Cerebellar cortex (tissue), 1 donor: ENCODE data around the gene CLK4.

Source experiments
- DNase-seq: peaks from one replicate; pipeline ENCODE4 v3.0.0-alpha.2; 2015; ENCODE audit warnings: low spot score

The CLK4 gene

DNA sequence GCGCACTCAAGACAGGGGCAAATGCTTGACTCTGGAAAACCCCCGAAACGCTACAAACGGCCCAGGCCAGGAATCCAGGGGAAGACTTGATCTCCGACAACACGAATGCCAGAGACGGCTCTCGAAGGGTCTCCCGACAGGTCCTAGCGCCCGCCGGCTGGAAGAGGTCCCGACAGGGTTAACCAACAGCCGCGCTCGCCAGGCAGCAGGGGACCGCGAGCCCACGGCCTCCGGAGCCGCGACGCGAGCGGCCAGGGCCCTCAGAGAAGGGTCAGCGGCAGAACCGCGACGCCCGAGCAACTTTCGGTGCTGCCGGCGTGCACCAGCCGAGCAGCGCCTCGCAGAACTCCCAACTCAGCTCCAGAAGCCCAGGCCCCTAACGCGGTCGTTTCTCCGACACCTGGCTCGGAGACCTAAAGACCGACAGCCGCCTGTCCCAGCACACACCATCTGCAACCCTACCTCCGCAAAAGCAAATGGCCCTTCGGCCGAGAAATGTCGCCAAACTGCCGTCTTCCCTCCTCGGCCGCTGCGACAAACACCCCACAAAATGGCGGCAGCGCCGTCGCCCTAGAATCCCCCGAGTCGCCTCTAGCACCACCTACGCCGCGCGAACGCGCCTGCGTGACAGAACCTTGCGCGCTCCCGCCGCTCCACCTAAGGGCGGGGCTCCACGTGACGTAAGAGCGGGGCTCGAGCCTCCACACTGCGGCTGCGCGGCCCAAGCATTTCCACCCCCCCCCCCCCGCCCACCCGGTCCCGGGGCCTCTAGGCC, at the start of gene CLK4:
CLK4 (minus strand) TSS at position 567 of the 775 bp plus-strand sequence. CDS start 3,634 bp downstream, outside the sequence.
- DNase-seq = peak; percentile 93

DNA sequence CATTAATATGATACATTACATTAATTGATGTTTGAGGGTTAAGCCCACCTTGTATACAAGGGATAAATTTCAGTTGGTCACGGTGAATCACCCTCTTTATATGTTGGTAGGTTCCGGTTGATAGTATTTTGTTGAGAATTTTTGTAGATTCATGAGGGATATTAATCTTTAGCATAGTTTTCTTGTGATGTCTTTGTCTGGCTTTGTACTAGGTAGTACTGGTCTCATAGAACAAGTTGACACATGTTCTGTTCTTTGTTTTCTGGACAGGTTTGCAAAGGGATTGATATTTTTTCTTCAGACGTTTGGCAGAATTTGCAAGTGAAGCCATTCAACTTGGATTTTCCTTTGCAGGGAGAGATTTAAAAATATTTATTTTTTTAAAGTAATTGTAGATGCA, 49.1 kb upstream of the CLK4 start:
- no peak for DNase-seq

DNA sequence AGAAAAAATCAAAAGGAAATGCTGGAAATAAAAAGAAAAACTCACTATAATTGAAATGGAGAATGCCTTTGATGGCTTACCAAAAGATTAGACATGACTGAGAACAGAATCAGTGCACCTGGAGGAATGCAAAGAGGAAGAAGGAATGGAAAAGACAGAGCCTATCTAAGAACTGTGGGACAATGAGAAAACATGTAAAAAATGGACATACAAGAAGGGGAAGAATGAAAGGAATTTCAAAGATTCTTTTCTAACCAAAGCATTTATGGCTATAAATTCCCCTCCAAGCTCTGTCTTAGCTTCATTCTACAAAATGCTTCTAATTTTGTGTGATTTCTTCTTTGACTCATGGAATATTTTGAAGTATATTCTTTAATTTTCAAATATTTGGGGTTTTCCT, 47.5 kb upstream of the CLK4 start:
- no peak for DNase-seq

DNA sequence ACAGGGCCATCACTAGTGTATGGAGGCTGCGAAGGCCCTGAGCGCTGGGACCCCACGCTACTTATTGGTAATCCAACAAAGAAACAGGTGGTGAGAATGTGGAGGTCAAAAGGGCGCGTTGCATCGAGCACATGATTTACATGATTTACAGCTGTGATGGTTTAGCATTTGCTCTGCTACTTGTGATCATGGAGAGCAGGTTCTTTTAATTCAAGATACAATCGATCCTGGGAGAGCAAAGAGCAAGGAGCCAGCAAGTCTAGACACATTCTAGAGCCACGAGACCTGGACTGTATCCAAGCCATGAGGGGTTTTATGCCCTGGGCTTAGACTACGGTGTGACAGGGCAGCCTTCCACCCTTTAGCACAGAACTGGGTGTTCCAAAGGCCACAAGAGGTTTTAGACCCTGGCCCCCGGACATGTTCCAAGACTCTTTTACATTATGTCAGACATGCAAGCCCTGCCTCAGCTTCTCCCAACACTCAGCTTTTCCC, 47.0 kb upstream of the CLK4 start:
- no peak for DNase-seq

DNA sequence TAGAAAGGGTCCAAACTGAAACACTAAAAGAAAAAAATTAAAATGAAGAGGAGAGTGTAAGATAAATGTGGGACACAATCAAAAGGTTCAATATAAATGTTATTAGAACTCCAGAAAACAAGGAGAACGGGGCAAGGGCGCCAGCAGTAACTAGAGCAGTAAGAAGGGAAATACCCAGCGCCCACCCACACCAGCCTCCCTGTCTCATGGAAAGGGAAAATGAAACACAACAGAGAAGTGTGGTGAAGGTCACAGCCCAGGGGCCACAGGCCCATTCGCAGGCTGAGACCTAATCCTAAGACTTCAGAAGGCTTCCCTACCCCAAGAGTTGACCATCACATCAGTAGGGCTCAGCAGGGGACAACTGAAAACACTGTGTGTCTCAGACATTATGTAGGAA, 45.8 kb upstream of the CLK4 start:
- DNase-seq = no peak

DNA sequence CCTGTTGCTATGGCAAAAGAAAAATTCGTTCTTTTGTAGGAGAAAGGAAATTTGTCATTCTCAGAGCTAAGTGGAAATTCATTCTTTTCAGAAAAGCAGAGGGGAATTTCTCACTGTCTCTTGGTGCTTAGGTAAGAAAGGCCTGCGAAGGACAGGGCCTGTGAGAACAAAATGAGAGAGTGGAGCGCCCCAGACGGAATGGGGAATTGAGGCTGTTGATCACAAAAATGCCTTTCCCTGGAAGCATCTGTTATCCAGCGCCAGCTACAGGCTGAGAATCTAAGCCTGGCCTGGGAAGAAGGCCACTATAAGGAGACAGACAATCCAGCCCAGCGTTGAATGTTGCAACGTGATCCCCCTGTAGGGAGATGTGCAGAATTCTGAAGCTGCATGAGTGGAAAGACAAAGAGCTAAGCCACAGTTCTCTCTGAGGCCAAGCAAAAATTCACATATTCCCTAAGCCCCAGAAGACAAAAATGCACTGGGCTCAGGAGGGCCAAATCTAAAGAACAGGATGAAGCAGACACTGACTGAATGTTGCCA, 44.8 kb upstream of the CLK4 start:
- DNase-seq = no peak

DNA sequence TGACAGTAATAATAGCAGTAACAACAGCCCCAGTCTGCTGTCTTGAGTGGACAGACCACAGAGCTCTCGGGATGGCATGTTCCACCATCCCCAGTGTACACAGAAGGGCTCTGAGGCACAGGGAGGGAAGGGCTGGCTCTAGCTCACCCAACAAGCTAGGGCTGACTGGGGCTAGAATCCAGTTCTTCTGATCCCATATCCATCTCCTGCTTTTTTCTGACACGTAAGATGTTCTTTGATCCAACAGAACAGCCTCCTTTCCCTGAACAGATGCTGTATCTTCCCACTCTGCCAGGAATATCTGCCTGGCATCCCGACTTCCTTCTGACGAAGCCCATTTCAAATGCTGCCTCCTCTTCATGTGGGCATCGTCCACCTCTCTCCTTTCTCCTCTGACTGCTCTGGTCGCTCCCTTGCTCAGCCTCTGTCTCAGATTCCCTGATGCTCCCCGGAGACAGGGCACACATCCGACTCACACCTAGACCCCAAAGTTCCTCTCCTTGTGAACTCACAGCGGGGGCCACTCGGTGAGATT, 43.6 kb upstream of the CLK4 start:
- no peak for DNase-seq

DNA sequence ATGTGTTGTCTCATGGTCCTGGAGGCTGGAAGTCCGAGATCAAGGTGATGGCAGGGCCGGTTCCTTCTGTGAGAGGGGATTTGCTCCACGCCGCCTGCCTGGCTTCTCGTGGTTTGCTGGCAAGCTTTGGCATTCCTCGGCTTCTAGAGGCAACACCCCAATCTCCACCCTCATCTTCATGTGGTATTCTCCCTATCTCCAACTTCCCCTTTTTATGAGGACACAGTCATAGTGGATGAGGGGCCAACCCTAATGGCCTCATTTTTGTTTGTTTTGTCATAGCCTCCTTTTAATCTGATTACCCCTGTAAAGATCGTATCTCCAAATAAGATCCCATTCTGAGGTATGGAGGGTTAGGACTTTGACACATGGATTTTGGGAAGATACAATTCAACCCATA, 41.7 kb upstream of the CLK4 start:
- no peak for DNase-seq

DNA sequence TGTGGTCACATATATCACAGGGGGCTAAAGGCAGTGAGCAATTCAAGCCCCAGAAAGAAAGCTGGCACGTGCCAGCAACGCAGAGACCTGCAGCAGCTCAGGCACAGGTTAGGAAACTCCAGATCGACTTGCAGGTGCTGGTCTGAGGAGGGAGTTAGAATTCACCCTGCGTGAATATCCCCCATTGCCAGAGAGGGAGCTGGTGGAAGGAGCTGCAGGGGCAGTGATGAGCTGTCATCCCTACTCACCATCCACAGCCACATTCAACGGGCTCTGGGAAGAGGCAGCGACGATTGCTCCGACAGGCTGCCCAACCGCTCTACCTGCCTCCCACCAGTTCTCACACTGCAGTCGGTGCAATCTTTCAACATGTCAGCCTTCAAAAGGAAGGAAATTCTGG, 40.8 kb upstream of the CLK4 start:
- DNase-seq = no peak

DNA sequence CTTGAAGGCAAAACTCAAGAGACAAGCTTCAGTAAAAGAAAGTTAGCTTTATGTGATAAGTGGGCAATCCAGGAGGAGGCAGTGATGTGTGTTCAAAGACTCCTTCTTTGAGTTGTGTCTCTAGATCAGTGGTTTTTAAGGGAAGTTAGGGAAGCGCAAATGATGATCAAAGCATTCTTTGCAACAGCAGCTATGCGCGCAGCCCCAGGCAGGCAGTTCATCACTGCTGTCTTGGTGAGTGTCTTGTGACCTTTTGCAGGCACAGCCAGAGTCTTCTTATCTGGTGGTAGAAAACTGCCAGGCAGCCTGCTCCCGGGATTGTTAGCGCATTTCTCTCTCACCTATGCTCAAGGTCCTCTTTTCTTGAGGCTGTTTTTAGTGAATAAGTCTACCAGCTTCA, 40.3 kb upstream of the CLK4 start:
- DNase-seq = no peak

DNA sequence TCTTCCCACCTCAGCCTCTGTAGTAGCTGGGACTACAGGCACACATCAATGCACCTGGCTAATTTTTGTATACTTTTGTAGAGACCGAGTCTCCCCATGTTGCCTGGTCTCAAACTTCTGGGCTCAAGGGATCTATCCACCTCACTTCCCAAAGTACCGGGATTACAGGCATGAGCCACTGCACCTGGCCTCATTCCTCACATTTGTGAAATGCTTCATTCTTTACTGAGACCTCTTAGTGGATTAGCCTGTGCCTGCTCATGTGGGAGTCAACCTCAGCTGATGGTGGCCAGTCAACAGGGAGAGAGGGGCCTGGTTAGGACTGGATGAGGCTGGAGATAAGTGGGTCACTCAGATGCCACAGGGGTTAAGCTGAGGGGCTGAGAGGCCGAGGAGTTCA, 37.3 kb upstream of the CLK4 start:
- no peak for DNase-seq

DNA sequence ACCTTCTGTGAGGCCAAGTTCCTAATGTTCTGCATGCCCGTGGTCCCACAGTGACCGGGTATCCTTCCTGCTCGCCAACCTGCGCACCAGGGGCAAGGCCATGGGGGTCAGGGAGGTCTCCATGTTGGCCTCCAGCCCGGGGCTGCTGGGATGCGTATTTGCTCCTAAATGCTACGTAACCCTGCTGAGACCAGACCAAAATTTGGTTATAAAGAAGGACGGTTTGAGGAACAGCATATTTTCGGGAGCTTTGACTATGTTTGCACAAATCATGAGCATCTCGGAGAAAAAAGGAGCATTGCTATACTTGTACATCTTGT, 35.7 kb upstream of the CLK4 start:
- DNase-seq = no peak

DNA sequence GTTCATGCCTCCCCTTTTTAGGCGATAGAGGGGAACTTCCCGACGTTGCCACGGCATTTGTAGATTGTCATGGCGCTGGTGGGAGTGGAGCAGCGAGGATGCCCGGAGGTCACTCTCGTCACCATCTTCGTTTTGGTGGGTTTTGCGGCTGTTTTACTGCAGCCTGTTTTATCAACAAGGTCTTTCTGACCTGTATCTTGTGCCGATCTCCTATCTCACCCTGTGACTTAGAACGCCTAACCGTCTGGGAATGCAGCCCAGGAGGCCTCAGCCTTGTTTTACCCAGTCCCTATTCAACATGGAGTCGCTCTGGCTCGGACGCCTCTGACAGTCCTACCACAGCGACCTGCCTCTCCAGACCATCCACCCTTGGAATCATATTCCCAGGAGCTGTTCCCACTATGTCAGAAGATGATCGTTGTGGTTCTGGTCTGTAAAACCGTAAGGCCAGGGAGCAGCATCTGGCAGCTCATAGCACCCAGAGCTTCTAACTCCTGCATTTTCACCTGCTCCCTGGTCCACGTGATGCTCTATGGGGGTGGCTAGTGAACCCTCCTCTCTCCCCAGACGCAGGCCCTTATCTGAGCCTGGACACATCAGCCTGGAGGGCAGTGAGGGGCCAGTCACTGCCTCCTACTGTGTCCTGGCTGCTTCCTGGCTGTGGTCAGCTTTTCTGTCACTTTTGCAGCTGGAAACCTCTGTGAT, 35.1 kb upstream of the CLK4 start:
- no peak for DNase-seq

DNA sequence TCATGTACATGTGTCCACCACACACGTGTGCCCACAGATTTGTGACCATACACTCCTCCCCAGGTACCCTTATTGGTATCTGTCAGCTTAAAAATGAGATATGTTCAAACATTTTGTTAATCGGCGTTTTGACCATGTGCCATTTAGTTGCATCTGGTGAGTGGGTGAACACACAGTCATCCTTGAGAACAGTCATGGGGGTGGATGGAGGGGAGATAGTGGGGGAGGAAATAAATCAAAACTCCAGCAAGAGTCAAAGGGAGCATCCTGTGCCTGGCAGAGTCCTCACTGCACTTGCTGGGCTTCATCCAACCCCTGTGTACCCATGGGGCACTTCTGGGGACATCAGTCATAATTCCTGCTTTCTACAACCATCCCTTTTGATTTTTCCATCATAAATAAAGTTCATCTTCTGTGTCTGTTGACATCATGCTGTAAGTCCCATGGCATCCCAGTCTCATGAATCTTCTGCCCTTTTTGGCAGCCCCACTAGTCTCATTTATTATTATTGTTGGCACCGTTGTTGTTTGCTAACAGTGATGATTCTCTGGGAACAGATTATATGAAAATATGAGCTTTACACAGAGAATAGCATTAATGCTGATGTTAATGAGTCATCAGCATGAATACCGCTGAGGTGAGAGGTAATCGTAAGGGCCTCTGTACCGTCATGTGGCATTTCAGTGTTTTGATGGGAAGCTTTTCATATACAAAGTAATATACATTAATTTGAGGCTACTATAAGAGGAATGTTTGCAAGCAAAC, 24.4 kb upstream of the CLK4 start:
- DNase-seq = no peak

DNA sequence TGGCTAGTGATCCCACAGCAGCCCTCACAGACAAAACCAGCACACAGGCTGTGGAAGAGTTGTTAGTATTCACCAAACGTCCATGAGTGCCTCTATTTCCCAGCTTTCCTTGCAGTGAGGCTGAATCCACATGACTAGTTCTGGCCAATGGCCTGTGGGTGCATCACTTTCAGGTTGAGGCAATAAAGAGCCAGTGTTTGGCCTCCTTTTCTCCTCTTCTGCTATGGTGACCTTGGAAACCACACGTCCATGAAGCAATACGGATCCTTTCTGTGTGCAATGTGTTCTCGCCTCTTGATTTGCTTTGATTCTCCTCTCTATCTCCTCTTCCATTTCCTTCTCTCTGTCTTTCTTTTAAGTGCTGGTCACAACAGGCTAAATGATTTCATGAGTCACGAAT, 23.4 kb upstream of the CLK4 start:
- no peak for DNase-seq

DNA sequence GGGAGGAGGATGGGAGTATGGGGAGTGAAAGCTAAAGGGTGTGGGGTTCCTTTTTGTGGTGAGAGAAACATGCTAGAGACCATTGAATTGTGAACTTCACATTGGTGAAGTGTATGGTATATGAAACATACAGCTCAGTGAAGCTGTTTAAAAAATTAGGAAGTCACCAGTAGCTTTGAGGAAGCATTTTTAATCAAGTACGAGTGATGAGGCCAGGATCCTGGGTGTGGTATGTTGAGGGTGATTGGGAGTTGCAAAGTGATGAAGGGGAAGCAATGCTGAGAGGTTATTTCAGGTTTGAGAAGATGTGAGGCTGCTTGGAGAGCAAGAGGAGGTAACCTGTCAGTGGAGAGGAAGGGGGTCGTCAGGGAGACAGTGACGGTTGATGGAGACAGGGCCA, 22.7 kb upstream of the CLK4 start:
- no peak for DNase-seq

DNA sequence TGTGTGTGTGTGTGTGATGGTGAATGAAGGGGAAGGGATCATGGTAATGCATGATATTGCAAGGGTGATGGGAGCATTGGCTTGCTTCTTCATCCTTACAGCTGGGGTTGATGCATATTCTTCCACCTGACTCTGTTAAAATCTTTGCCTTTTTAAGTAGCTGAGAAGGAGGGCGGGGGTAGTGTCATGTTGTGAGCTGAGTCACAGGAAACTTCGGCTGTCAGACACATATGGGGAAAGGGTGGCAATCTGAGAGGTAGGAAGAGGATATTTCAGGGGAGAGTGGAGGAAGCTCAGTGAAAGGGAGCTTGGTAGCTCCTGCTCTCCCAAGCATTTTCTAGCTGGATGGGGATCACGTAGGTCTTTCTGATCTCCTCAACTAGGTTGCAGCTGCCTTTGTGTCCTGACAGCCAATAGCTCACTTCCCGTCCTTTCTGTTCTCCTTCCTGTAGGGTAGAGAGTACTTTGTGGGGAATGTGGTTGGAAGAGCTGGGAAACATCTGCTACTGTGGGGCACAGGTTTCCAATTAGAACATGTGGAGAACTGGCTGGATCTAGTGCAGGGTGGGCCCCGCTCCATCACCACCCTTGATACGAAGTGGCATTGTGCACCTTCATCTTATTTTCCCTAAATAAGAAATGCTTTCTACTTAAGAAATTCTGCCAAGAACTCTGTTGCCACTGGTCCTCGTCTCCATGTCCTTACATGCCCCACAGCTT, 18.1 kb upstream of the CLK4 start:
- DNase-seq = no peak

DNA sequence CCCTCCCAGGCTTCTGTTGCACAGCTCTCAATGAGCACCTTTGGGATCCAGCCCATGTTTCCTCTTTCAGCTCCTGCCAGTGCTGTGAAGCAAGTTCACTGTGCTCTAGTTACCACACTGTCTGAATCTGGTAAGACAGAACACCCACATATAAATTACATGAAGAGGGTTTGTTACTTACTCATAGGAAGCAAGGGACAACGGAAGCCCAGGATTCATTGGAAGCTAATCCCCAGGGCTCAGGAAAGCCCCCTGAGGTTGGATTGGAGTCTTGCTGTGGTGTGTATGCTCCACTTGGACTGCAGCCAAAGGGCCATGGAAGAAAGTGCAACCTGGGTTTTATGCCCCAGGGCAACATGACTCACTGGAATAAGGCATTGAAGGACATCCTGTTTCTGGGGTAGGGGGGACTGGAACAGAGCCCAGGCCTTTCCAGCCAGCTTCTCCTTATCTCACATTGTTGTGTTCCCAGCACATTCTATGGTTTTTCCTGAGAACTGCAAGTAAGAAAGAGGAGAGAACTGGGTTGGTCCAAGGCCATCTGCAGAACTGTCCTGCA, 15.6 kb upstream of the CLK4 start:
- DNase-seq = no peak

DNA sequence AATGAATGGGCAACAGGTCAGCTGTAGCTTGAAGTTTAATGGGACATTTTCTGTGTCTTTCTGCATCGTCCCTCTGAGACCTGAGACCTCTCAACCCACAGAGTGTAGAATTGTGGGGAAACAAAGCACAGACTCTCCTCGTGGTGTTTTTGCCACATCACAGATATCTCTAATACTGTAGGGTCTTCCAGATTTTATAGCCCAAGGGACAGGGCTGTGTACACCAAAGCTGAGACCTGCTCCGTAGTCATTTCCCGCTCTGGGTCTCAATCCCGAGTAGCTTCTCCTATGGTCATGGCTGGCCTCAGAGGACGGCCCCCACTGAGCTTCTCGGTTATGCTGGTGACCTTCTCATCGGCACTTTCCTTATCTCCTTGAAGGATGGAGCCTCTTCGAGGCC, 14.9 kb upstream of the CLK4 start:
- no peak for DNase-seq

DNA sequence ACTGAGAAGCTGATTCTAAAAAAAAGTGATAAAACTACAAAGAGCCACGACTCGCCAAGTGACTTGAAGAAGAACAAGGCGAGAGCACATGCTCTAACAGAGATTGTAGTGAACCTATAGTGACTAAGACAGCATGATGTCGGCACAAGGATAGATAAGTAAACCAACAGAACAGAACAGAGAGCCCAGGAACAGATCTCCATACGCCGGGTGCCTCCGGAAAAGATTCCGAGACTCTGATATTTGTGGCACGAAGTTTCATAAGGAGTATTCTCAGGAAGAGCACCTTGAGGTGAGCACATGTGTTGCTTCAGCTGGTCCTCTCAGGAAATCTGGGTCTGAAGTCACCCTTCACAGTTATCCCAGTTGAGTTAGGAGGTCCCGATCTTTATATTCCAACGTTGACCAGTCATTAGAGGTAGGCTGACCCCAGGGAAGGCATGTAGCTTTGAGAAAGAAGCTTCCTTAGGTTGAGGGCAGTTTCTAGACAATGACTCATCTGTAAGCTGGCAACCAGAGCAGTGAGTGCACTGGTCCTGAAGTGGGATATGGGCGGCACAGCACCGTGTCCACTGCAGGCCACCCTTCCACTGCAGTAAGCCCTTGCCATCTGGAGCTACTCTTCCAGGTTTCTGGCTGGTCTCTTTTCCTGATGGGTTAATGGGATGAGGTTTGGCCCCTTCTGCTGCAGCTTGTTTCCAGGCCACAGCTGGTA, 13.6 kb upstream of the CLK4 start:
- DNase-seq = no peak
